KMS-11 (cell line): ENCODE results near the gene CNDP1.

Experiments used
- H2AFZ ChIP-seq: fragments of 200-600 bp; sonication (generic); 2 replicates; pipeline ENCODE4 v1.6.1; 2016; ENCODE audit warnings: antibody characterized with exemption, mixed run types, low read depth
- H3K27ac ChIP-seq: fragments of 200-600 bp; sonication (generic); 2 replicates; pipeline ENCODE4 v1.6.1; 2016; ENCODE audit warnings: mild to moderate bottlenecking, mixed run types
- H3K27me3 ChIP-seq: fragments of 200-600 bp; sonication (generic); 2 replicates; pipeline ENCODE4 v1.6.1; 2017; ENCODE audit warnings: mild to moderate bottlenecking, low read depth, mixed run types, moderate library complexity; ENCODE audit not compliant: insufficient read depth
- H3K36me3 ChIP-seq: fragments of 200-600 bp; sonication (generic); 2 replicates; pipeline ENCODE4 v1.6.1; 2017; ENCODE audit warnings: mild to moderate bottlenecking, mixed run types; ENCODE audit not compliant: insufficient read depth
- H3K4me1 ChIP-seq: fragments of 200-600 bp; sonication (generic); 2 replicates; pipeline ENCODE4 v1.6.1; 2016; ENCODE audit warnings: mild to moderate bottlenecking, low read depth, mixed run types; ENCODE audit not compliant: poor library complexity, severe bottlenecking
- H3K4me2 ChIP-seq: fragments of 200-600 bp; sonication (generic); 2 replicates; pipeline ENCODE4 v1.7.0; 2016; ENCODE audit warnings: mild to moderate bottlenecking, mixed run types
- H3K4me3 ChIP-seq: fragments of 200-600 bp; sonication (generic); IDR thresholded peaks from 2 replicates; pipeline ENCODE4 v1.6.1; 2017; ENCODE audit warnings: low read depth, low read length, mixed read lengths; ENCODE audit not compliant: insufficient read depth
- H3K79me2 ChIP-seq: fragments of 200-600 bp; sonication (generic); 2 replicates; pipeline ENCODE4 v1.6.1; 2016; ENCODE audit warnings: low read depth, mixed run types; ENCODE audit not compliant: insufficient read depth
- H3K9ac ChIP-seq: fragments of 200-600 bp; sonication (generic); 2 replicates; pipeline ENCODE4 v1.6.1; 2016; ENCODE audit warnings: mild to moderate bottlenecking, mixed run types
- H4K20me1 ChIP-seq: fragments of 200-600 bp; sonication (generic); 2 replicates; pipeline ENCODE4 v1.6.1; 2016; ENCODE audit warnings: mild to moderate bottlenecking, mixed run types; ENCODE audit not compliant: insufficient read depth
- TF ChIP-seq, protein P1 (sequence below): fragments of 200-600 bp; sonication (generic); conservative IDR thresholded peaks from 2 replicates; pipeline ENCODE4 v1.6.1; 2017; ENCODE audit warnings: low read depth, mild to moderate bottlenecking, antibody characterized with exemption, low read length, moderate library complexity, mixed read lengths

Gene CNDP1

DNA sequence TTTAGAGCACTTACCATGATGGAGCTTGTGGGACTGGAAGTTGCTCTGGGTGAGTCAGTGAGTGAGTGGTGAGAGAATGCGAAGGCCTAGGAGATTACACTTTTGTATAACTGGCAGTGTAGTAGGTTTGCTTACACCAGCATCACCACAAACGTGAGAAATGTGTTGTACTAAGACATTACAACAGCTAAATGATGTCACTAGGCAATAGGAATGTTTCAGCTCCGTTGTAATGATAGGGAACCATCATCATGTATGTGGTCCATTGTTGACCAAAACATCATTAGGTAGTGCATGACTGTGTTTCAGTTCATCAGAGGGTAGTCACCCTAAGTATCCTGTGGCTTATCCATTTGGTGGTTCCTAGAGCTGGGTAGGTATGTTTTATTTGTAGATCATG, 75.2 kb downstream of the CNDP1 start:
- Histone ChIP-seq H3K9ac (no peak overlapping the region), H2AFZ (no peak overlapping the region), H3K4me3 (no peak overlapping the region), H4K20me1 (no peaks in the 10 kb centered on the region), H3K27me3 (no peaks in the 10 kb centered on the region), H3K27ac (no peak overlapping the region), H3K4me2 (no peak overlapping the region), H3K4me1 (peaks cover 99% of the 10 kb centered on the region), H3K36me3 (no peaks in the 10 kb centered on the region), H3K79me2 (peaks cover 71% of the 10 kb centered on the region; the same call in 1 of the 2 replicates)
- TF ChIP-seq, protein P1, sequence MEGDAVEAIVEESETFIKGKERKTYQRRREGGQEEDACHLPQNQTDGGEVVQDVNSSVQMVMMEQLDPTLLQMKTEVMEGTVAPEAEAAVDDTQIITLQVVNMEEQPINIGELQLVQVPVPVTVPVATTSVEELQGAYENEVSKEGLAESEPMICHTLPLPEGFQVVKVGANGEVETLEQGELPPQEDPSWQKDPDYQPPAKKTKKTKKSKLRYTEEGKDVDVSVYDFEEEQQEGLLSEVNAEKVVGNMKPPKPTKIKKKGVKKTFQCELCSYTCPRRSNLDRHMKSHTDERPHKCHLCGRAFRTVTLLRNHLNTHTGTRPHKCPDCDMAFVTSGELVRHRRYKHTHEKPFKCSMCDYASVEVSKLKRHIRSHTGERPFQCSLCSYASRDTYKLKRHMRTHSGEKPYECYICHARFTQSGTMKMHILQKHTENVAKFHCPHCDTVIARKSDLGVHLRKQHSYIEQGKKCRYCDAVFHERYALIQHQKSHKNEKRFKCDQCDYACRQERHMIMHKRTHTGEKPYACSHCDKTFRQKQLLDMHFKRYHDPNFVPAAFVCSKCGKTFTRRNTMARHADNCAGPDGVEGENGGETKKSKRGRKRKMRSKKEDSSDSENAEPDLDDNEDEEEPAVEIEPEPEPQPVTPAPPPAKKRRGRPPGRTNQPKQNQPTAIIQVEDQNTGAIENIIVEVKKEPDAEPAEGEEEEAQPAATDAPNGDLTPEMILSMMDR, result no peak

DNA sequence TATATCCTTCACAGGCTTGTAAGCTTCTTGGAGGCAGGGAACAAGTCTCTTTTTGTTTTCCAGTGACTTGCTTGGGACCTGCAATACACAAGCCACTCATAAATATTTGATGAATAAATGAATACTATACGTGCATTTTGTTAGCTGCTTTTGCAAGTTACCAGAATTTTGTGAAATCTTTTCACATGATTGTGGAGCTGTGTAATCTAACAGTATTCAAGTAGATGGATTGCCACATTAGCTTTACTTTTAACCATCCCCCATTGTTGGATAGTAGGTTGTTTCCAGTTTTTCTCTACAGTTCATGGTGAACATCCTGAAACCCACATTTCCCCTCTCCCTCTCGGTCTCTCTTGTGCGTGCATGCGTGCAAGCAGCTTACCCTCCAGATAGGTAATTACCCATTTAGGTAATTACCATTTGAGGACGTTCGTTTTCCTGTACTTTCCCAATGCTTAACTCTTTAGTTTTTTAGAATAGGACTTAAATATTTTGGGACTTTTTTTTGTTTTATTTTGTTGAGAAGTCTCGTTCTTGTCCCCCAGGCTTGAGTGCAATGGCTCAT, 75.8 kb downstream of the CNDP1 start:
- no peak overlapping the region for H3K9ac ChIP-seq
- peaks cover 95% of the 10 kb centered on the region for H3K4me1 ChIP-seq
- peaks cover 74% of the 10 kb centered on the region; the same call in 1 of the 2 replicates for H3K79me2 ChIP-seq
- H3K36me3 ChIP-seq, result no peaks in the 10 kb centered on the region
- no peaks in the 10 kb centered on the region for H4K20me1 ChIP-seq
- TF ChIP-seq, protein P1, result no peak
- H3K4me3 ChIP-seq, result no peak overlapping the region
- H3K4me2 ChIP-seq, result no peak overlapping the region
- H3K27ac ChIP-seq, result no peak overlapping the region
- no peak overlapping the region for H2AFZ ChIP-seq
- no peaks in the 10 kb centered on the region for H3K27me3 ChIP-seq

DNA sequence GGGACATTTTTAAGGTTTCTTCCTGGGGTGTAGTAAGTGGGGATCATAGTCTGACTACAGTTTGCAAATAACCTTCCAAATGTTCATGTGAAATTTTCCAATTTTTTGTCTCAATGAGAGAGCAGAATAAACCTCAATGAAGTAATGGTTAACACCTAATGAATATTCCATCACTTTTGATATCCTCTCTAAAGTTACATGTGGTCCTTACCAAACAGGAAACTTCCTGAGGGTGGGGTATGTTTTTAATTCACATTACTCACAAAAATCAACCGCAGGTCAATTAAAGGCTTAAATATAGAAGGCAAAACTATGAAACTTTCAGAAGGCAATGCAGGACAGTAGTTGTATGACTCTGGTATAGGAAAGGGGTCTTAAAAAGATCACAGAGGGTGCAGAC, 76.6 kb downstream of the CNDP1 start:
- peak overlapping the region; percentile 6; the same call in 1 of the 2 replicates for H3K4me2 ChIP-seq

DNA sequence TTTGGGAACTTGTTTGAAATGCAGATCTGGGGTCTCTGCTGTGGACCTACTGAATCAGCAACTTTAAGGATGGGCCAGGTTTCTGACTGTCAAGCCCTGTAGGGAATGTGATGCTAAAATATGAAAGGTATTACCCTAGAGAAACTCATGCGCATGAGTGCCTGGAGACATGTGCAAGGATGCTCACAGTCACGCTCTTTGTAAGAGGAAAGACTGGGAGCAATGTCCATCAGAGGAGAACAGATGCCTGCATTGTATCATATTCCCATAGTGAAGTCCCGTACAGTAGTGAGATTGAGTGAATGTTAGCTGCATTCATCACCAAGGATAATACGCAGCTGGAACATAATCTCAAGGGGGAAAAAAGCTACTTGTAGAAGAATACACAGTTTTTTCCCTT, 77.5 kb downstream of the CNDP1 start:
- H3K4me3 ChIP-seq, result no peak overlapping the region
- H3K4me2 ChIP-seq, result peak overlapping the region; percentile 67; the same call in 1 of the 2 replicates
- H2AFZ ChIP-seq, result no peak overlapping the region
- no peaks in the 10 kb centered on the region for H3K27me3 ChIP-seq
- TF ChIP-seq, protein P1, result no peak
- H3K79me2 ChIP-seq, result peaks cover 59% of the 10 kb centered on the region; the same call in 1 of the 2 replicates
- H3K9ac ChIP-seq, result no peak overlapping the region
- H3K4me1 ChIP-seq, result peaks cover 79% of the 10 kb centered on the region
- no peaks in the 10 kb centered on the region for H3K36me3 ChIP-seq
- H4K20me1 ChIP-seq, result no peaks in the 10 kb centered on the region
- H3K27ac ChIP-seq, result no peak overlapping the region

More for the DNA sequence above, 76.6 kb downstream of the CNDP1 start:
- Histone ChIP-seq H3K79me2 (peaks cover 66% of the 10 kb centered on the region; the same call in 1 of the 2 replicates), H2AFZ (no peak overlapping the region), H3K27ac (no peak overlapping the region), H3K27me3 (no peaks in the 10 kb centered on the region), H3K36me3 (no peaks in the 10 kb centered on the region), H3K4me1 (peaks cover 88% of the 10 kb centered on the region), H3K4me3 (no peak overlapping the region), H3K9ac (no peak overlapping the region), H4K20me1 (no peaks in the 10 kb centered on the region)
- TF ChIP-seq, protein P1, result no peak
